Measurements from ENCODE around the gene CACNA1A.

Gene CACNA1A

DNA sequence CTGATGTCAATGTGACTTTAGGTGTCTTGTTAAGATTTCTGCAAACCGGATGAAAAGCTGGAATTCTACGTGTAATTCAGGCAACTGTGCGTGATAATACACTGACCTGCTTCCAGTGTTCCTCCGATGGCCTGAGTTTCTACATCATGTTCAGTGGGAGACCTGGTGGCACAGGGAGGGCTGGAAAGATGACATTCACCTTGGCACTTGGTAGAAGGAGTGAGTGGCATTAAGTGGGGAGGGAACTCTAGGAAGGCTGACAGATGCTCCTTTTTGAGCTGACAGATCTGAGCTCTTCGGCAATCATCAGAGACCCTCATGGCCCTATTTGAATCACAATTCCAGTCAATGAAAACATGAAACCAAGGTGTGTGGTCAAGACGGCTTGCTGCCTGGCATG is 4.0 kb downstream of the CACNA1A start:
- no peak for TF ChIP-seq EZH2phosphoT487 (conservative IDR thresholded peaks at IDR 0.05; ENCODE audit: low read length)
- TF ChIP-seq, protein P1, sequence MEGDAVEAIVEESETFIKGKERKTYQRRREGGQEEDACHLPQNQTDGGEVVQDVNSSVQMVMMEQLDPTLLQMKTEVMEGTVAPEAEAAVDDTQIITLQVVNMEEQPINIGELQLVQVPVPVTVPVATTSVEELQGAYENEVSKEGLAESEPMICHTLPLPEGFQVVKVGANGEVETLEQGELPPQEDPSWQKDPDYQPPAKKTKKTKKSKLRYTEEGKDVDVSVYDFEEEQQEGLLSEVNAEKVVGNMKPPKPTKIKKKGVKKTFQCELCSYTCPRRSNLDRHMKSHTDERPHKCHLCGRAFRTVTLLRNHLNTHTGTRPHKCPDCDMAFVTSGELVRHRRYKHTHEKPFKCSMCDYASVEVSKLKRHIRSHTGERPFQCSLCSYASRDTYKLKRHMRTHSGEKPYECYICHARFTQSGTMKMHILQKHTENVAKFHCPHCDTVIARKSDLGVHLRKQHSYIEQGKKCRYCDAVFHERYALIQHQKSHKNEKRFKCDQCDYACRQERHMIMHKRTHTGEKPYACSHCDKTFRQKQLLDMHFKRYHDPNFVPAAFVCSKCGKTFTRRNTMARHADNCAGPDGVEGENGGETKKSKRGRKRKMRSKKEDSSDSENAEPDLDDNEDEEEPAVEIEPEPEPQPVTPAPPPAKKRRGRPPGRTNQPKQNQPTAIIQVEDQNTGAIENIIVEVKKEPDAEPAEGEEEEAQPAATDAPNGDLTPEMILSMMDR (IDR thresholded peaks at IDR 0.05; ENCODE audit: insufficient read depth, low read length, poor library complexity, severe bottlenecking): no peak
- Histone ChIP-seq H3K27me3 (ENCODE audit: low read length) (no peaks in the 10 kb centered on the region), H3K27ac (ENCODE audit: low read depth, low read length) (no peak overlapping the region)

DNA sequence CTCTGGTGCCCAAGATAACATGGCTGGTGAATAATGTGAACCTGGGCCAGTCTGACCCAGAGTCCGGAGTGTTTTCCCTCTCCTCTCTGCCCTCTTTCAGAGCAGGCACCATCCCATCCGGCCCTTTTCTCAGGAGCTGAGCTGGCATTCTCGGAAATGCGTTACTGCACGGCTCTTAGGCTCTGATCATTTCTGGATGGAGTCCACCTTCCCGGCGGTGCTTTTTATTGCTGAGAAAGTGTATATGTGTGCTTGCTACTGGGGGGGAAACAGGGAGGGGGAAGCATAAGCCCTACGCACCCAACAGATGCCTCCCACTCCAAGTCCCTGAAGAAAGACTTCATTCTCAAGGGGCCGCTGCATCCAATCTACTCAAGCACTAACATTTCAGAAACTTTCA is 6.6 kb downstream of the CACNA1A start:
- no peak overlapping the region for H3K9ac ChIP-seq (ENCODE audit: low read length)
- no peaks in the 10 kb centered on the region for H3K9me3 ChIP-seq (ENCODE audit: insufficient read depth, low read length)
- no peaks in the 10 kb centered on the region for H3K36me3 ChIP-seq (ENCODE audit: low read length)
- no peak overlapping the region for H3K27ac ChIP-seq (ENCODE audit: low read depth, low read length)
- H3K4me3 ChIP-seq (ENCODE audit: insufficient read depth, low read length, poor library complexity, severe bottlenecking): no peak overlapping the region
- no peaks in the 10 kb centered on the region for H3F3A ChIP-seq (ENCODE audit: insufficient read depth)
- no peaks in the 10 kb centered on the region for H3K9me2 ChIP-seq (replicated peaks; ENCODE audit: insufficient read depth, low read length)
- H3K4me2 ChIP-seq (ENCODE audit: low read depth, low read length, poor library complexity, severe bottlenecking): no peak overlapping the region
- TF ChIP-seq EZH2phosphoT487 (conservative IDR thresholded peaks at IDR 0.05; ENCODE audit: low read length): no peak
- TF ChIP-seq, protein P1 (IDR thresholded peaks at IDR 0.05; ENCODE audit: insufficient read depth, low read length, poor library complexity, severe bottlenecking): no peak
- H3K27me3 ChIP-seq (ENCODE audit: low read length): no peaks in the 10 kb centered on the region
- no peak overlapping the region for H2AFZ ChIP-seq (ENCODE audit: low read depth, low read length, severe bottlenecking)
- H4K20me1 ChIP-seq (ENCODE audit: low read depth, low read length): no peaks in the 10 kb centered on the region
- H3K79me2 ChIP-seq (ENCODE audit: insufficient read depth, low read length): no peaks in the 10 kb centered on the region

More for the DNA sequence above, 4.0 kb downstream of the CACNA1A start:
- no peak overlapping the region for H2AFZ ChIP-seq (ENCODE audit: low read depth, low read length, severe bottlenecking)
- no peak overlapping the region for H3K4me2 ChIP-seq (ENCODE audit: low read depth, low read length, poor library complexity, severe bottlenecking)
- H3K9ac ChIP-seq (ENCODE audit: low read length): no peak overlapping the region
- H3K9me3 ChIP-seq (ENCODE audit: insufficient read depth, low read length): no peaks in the 10 kb centered on the region
- no peak overlapping the region for H3K4me3 ChIP-seq (ENCODE audit: insufficient read depth, low read length, poor library complexity, severe bottlenecking)
- no peaks in the 10 kb centered on the region for H4K20me1 ChIP-seq (ENCODE audit: low read depth, low read length)
- H3K9me2 ChIP-seq (replicated peaks; ENCODE audit: insufficient read depth, low read length): no peaks in the 10 kb centered on the region
- no peaks in the 10 kb centered on the region for H3K36me3 ChIP-seq (ENCODE audit: low read length)
- no peaks in the 10 kb centered on the region for H3F3A ChIP-seq (ENCODE audit: insufficient read depth)
- no peaks in the 10 kb centered on the region for H3K79me2 ChIP-seq (ENCODE audit: insufficient read depth, low read length)

DNA sequence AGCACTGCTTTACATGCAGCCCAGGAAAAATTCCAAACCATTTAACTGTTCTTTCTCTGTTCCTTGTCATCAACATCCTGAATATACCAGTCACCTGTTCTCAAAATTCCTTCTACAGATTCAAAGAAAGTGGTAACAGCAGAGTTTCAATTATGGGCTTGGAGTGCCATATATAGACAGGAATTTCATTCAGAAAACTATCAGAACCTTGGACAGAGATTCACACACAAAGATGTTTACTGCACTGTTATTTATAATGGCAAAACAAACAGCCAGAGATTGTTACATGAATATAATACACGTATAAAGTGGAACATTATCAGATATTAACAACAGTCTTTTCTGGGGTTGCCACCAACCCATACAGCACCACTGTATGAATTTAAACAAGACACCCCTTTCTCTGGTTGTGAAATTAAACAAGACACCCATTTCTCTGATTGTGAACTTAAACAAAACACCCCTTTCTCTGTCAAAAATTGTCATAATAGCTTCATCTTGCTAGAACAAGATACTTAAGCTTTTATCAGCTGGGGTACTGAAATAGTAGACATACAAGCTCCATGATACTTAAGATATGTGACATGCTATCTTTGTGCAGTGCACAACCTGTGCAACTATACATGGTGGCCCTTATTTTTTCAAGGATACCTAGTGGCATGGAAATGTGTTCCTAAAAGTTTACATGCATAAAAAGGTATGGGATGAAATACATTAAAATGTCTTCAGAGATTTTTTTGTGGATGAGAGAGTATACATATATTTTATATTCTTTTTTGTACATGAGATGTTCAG is 12.6 kb downstream of the CACNA1A start:
- Histone ChIP-seq H3K27me3 (ENCODE audit: low read length) (no peaks in the 10 kb centered on the region), H3K4me2 (ENCODE audit: low read depth, low read length, poor library complexity, severe bottlenecking) (no peak overlapping the region)

More for the DNA sequence above, 12.6 kb downstream of the CACNA1A start:
- H3K9me3 ChIP-seq (ENCODE audit: insufficient read depth, low read length): no peaks in the 10 kb centered on the region
- H3K9ac ChIP-seq (ENCODE audit: low read length): no peak overlapping the region
- no peak overlapping the region for H3K4me3 ChIP-seq (ENCODE audit: insufficient read depth, low read length, poor library complexity, severe bottlenecking)
- H3K9me2 ChIP-seq (replicated peaks; ENCODE audit: insufficient read depth, low read length): no peaks in the 10 kb centered on the region
- TF ChIP-seq, protein P1 (IDR thresholded peaks at IDR 0.05; ENCODE audit: insufficient read depth, low read length, poor library complexity, severe bottlenecking): no peak
- no peak for TF ChIP-seq EZH2phosphoT487 (conservative IDR thresholded peaks at IDR 0.05; ENCODE audit: low read length)
- no peak overlapping the region for H3K27ac ChIP-seq (ENCODE audit: low read depth, low read length)
- H3F3A ChIP-seq (ENCODE audit: insufficient read depth): no peaks in the 10 kb centered on the region
- H2AFZ ChIP-seq (ENCODE audit: low read depth, low read length, severe bottlenecking): no peak overlapping the region
- no peaks in the 10 kb centered on the region for H4K20me1 ChIP-seq (ENCODE audit: low read depth, low read length)
- H3K79me2 ChIP-seq (ENCODE audit: insufficient read depth, low read length): no peaks in the 10 kb centered on the region
- H3K36me3 ChIP-seq (ENCODE audit: low read length): no peaks in the 10 kb centered on the region

All from SU-DHL-6 (cell line).